ENCODE data around the gene GALNT8.

Gene GALNT8

DNA sequence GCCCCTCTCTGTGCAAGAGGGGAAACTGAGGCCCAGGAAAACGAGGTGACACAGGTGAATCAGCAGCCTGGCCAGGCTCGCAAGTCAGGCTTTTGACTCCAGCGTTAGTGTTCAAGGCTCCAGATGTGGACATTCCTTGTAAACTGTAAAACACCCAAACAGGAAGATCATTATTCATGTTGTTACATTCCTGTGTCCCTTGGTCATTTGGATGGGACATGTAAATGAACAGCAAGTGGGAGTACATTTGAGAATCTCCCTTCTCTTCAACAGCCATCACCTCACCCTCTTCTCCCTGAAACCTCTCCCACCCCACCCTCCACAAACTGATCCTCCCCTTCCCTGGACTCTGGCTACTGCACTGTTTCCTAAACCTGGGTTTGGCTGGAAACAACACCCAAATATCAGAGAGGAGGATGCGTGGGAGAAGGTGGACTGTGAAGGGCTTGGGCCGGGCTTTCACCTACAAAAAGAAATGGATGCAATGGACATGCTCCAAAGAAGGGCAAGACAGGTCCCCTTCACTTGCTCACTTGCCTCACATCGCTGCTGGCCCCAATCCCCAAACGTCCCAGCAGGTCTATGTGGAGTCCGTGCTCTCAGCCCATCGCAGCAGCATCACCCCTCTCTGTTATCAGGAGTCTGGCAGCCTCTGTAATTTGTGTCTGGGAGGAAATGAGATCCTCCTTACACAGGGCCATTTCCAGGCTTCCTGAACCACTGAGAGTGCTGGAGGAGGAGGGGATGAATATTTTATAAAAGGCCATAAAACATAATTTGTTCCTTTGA is 76.7 kb downstream of the GALNT8 start:
- no peak for DNase-seq (ENCODE audit: low spot score)
- Histone ChIP-seq H3K4me2 (ENCODE audit: insufficient read depth, low read length, poor library complexity, severe bottlenecking) (no peak overlapping the region), H3K4me3 (ENCODE audit: low read length in 2 of 2) (no peak overlapping the region), H3K36me3 (replicated peaks in 1 of 2; ENCODE audit: control insufficient read depth in 2 of 2, insufficient read depth in 2 of 2, low read length in 2 of 2) (no peaks in the 10 kb centered on the region), H3K14ac (ENCODE audit: low read length) (no peak overlapping the region), H2BK5ac (ENCODE audit: low read length) (no peak overlapping the region), H3K23ac (ENCODE audit: low read depth, low read length, poor library complexity) (no peak overlapping the region), H4K8ac (ENCODE audit: low read depth, low read length) (no peak overlapping the region), H2AK5ac (ENCODE audit: low read depth, low read length) (no peak overlapping the region), H2BK12ac (ENCODE audit: low read length) (no peak overlapping the region), H2BK120ac (ENCODE audit: low read depth, low read length) (no peak overlapping the region), H3K79me1 (ENCODE audit: low read depth, low read length) (no peaks in the 10 kb centered on the region), H3K9ac (ENCODE audit: low read depth, low read length, poor library complexity) (no peak overlapping the region), H2AFZ (ENCODE audit: low read length) (no peak overlapping the region), H4K91ac (ENCODE audit: low read depth, low read length, poor library complexity) (no peak overlapping the region), H3K9me3 (replicated peaks in 1 of 2; ENCODE audit: control insufficient read depth in 2 of 2, insufficient read depth in 1 of 2, low read depth in 1 of 2, low read length in 2 of 2) (peaks cover 0 to 2% of the 10 kb centered on the region in 2 donors), H3K27me3 (ENCODE audit: control insufficient read depth in 3 of 3, insufficient read depth in 3 of 3, low read depth in 1 of 3, low read length in 3 of 3) (no peaks in the 10 kb centered on the region), H2BK15ac (ENCODE audit: low read length) (no peak overlapping the region), H3K18ac (ENCODE audit: low read length) (no peak overlapping the region), H3K4me1 (ENCODE audit: control insufficient read depth in 2 of 2, insufficient read depth in 1 of 2, low read depth in 1 of 2, low read length in 2 of 2) (peaks cover 0 to 4% of the 10 kb centered on the region in 2 donors), H3K4ac (ENCODE audit: low read length) (no peak overlapping the region), H3K27ac (replicated peaks; ENCODE audit: low read length) (no peak overlapping the region)
- WGBS, 2 donors (ENCODE audit: extremely low coverage in 2 of 2, insufficient read length in 2 of 2, insufficient replicate concordance in 1 of 2) = no CpG with 5 or more reads among the region's 9 CpGs

DNA sequence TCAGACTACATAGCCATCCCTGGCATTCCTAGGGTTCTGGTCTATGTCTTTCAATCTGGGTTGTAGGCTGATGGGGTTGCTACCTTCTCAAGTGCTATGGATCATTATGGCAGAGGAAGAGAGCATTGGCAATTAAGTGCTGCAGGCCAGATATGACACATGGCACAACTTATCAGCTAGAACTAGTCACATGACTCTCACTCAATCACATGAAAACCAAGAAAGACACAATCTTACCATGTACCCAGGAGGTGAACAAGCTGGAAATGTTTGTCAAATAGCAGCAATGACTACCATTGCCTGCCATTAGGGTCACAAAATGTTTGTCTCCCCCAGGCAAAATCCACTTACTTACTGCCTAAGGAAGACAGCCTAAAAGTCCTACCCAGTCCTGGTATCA is 80.4 kb downstream of the GALNT8 start:
- Histone ChIP-seq H3K27ac (replicated peaks; ENCODE audit: low read length) (no peak overlapping the region), H3K36me3 (replicated peaks in 1 of 2; ENCODE audit: control insufficient read depth in 2 of 2, insufficient read depth in 2 of 2, low read length in 2 of 2) (no peaks in the 10 kb centered on the region), H2BK12ac (ENCODE audit: low read length) (no peak overlapping the region), H2AFZ (ENCODE audit: low read length) (no peak overlapping the region), H3K14ac (ENCODE audit: low read length) (no peak overlapping the region), H4K91ac (ENCODE audit: low read depth, low read length, poor library complexity) (no peak overlapping the region), H3K79me1 (ENCODE audit: low read depth, low read length) (no peaks in the 10 kb centered on the region), H3K4me2 (ENCODE audit: insufficient read depth, low read length, poor library complexity, severe bottlenecking) (no peak overlapping the region), H4K8ac (ENCODE audit: low read depth, low read length) (no peak overlapping the region), H3K4ac (ENCODE audit: low read length) (no peak overlapping the region), H3K4me1 (ENCODE audit: control insufficient read depth in 2 of 2, insufficient read depth in 1 of 2, low read depth in 1 of 2, low read length in 2 of 2) (peaks cover 0 to 2% of the 10 kb centered on the region in 2 donors), H3K23ac (ENCODE audit: low read depth, low read length, poor library complexity) (no peak overlapping the region), H2BK120ac (ENCODE audit: low read depth, low read length) (no peak overlapping the region), H3K27me3 (ENCODE audit: control insufficient read depth in 3 of 3, insufficient read depth in 3 of 3, low read depth in 1 of 3, low read length in 3 of 3) (no peaks in the 10 kb centered on the region), H3K9ac (ENCODE audit: low read depth, low read length, poor library complexity) (no peak overlapping the region), H2BK15ac (ENCODE audit: low read length) (no peak overlapping the region), H3K4me3 (ENCODE audit: low read length in 2 of 2) (no peak overlapping the region), H3K9me3 (replicated peaks in 1 of 2; ENCODE audit: control insufficient read depth in 2 of 2, insufficient read depth in 1 of 2, low read depth in 1 of 2, low read length in 2 of 2) (no peaks in the 10 kb centered on the region), H2AK5ac (ENCODE audit: low read depth, low read length) (no peak overlapping the region), H2BK5ac (ENCODE audit: low read length) (no peak overlapping the region), H3K18ac (ENCODE audit: low read length) (no peak overlapping the region)
- DNase-seq (ENCODE audit: low spot score) = no peak

- Histone ChIP-seq H3K4ac (ENCODE audit: low read length) (no peak overlapping the region), H2BK12ac (ENCODE audit: low read length) (no peak overlapping the region), H2BK5ac (ENCODE audit: low read length) (no peak overlapping the region), H3K36me3 (replicated peaks in 1 of 2; ENCODE audit: control insufficient read depth in 2 of 2, insufficient read depth in 2 of 2, low read length in 2 of 2) (no peaks in the 10 kb centered on the region), H3K4me3 (ENCODE audit: low read length in 2 of 2) (no peak overlapping the region), H3K27ac (replicated peaks; ENCODE audit: low read length) (no peak overlapping the region), H3K14ac (ENCODE audit: low read length) (no peak overlapping the region), H3K79me1 (ENCODE audit: low read depth, low read length) (no peaks in the 10 kb centered on the region), H3K4me2 (ENCODE audit: insufficient read depth, low read length, poor library complexity, severe bottlenecking) (no peak overlapping the region), H2BK120ac (ENCODE audit: low read depth, low read length) (no peak overlapping the region), H3K4me1 (ENCODE audit: control insufficient read depth in 2 of 2, insufficient read depth in 1 of 2, low read depth in 1 of 2, low read length in 2 of 2) (peaks cover 0 to 2% of the 10 kb centered on the region in 2 donors), H3K9ac (ENCODE audit: low read depth, low read length, poor library complexity) (no peak overlapping the region), H4K8ac (ENCODE audit: low read depth, low read length) (no peak overlapping the region), H3K18ac (ENCODE audit: low read length) (no peak overlapping the region), H3K9me3 (replicated peaks in 1 of 2; ENCODE audit: control insufficient read depth in 2 of 2, insufficient read depth in 1 of 2, low read depth in 1 of 2, low read length in 2 of 2) (no peaks in the 10 kb centered on the region), H2BK15ac (ENCODE audit: low read length) (no peak overlapping the region), H2AK5ac (ENCODE audit: low read depth, low read length) (no peak overlapping the region), H3K23ac (ENCODE audit: low read depth, low read length, poor library complexity) (no peak overlapping the region), H3K27me3 (ENCODE audit: control insufficient read depth in 3 of 3, insufficient read depth in 3 of 3, low read depth in 1 of 3, low read length in 3 of 3) (no peaks in the 10 kb centered on the region), H4K91ac (ENCODE audit: low read depth, low read length, poor library complexity) (no peak overlapping the region), H2AFZ (ENCODE audit: low read length) (no peak overlapping the region)
- DNase-seq (ENCODE audit: low spot score) = no peak
- no CpG with 5 or more reads among the region's 2 CpGs for WGBS, 2 donors (ENCODE audit: extremely low coverage in 2 of 2, insufficient read length in 2 of 2, insufficient replicate concordance in 1 of 2)
Observed at GRCh38 chr12:4802841-4803240, 82.6 kb downstream of the GALNT8 start.

GRCh38 chr12:4806439-4807115 is 86.4 kb downstream of the GALNT8 start:
- Histone ChIP-seq H4K8ac (ENCODE audit: low read depth, low read length) (no peak overlapping the region), H3K4me1 (ENCODE audit: control insufficient read depth in 2 of 2, insufficient read depth in 1 of 2, low read depth in 1 of 2, low read length in 2 of 2) (peaks cover 0 to 3% of the 10 kb centered on the region in 2 donors), H2BK5ac (ENCODE audit: low read length) (no peak overlapping the region), H3K4ac (ENCODE audit: low read length) (no peak overlapping the region), H3K79me1 (ENCODE audit: low read depth, low read length) (no peaks in the 10 kb centered on the region), H3K23ac (ENCODE audit: low read depth, low read length, poor library complexity) (no peak overlapping the region), H2AK5ac (ENCODE audit: low read depth, low read length) (no peak overlapping the region), H3K4me3 (ENCODE audit: low read length in 2 of 2) (no peak overlapping the region), H3K9me3 (replicated peaks in 1 of 2; ENCODE audit: control insufficient read depth in 2 of 2, insufficient read depth in 1 of 2, low read depth in 1 of 2, low read length in 2 of 2) (no peaks in the 10 kb centered on the region), H3K4me2 (ENCODE audit: insufficient read depth, low read length, poor library complexity, severe bottlenecking) (no peak overlapping the region), H3K36me3 (replicated peaks in 1 of 2; ENCODE audit: control insufficient read depth in 2 of 2, insufficient read depth in 2 of 2, low read length in 2 of 2) (peaks cover 0 to 2% of the 10 kb centered on the region in 2 donors), H3K27me3 (ENCODE audit: control insufficient read depth in 3 of 3, insufficient read depth in 3 of 3, low read depth in 1 of 3, low read length in 3 of 3) (peaks cover 2 to 19% (median 4%) of the 10 kb centered on the region in 3 experiments), H3K27ac (replicated peaks; ENCODE audit: low read length) (no peak overlapping the region), H2BK12ac (ENCODE audit: low read length) (no peak overlapping the region), H3K9ac (ENCODE audit: low read depth, low read length, poor library complexity) (no peak overlapping the region), H3K14ac (ENCODE audit: low read length) (no peak overlapping the region), H2BK15ac (ENCODE audit: low read length) (no peak overlapping the region), H3K18ac (ENCODE audit: low read length) (no peak overlapping the region), H4K91ac (ENCODE audit: low read depth, low read length, poor library complexity) (no peak overlapping the region), H2AFZ (ENCODE audit: low read length) (no peak overlapping the region), H2BK120ac (ENCODE audit: low read depth, low read length) (no peak overlapping the region)
- no peak for DNase-seq (ENCODE audit: low spot score)
- WGBS, 2 donors (ENCODE audit: extremely low coverage in 2 of 2, insufficient read length in 2 of 2, insufficient replicate concordance in 1 of 2) = no CpG with 5 or more reads among the region's 8 CpGs

Data from neuronal stem cell (in vitro differentiated cells).